KOPT-K1 (cell line): Measurements from ENCODE around the gene TCN1.
A peak's percentile ranks its signal among the peaks of the same experiment; 100 is the strongest.
"Not testable (repeated sequence)": the region's sequence is repeated elsewhere in the genome, so short reads cannot be mapped to it uniquely, and the experiment has no call there.

Experiments
- H3K27ac ChIP-seq: fragments of 200-600 bp; sonication (generic); 2 replicates; pipeline ENCODE4 v1.5.1; 2016; ENCODE audit warnings: antibody characterized with exemption, mild to moderate bottlenecking, low read depth, low read length; ENCODE audit not compliant: poor library complexity, severe bottlenecking
- H3K36me3 ChIP-seq: fragments of 200-600 bp; sonication (generic); 2 replicates; pipeline ENCODE4 v1.5.1; 2017; ENCODE audit warnings: antibody characterized with exemption, mild to moderate bottlenecking, low read length, moderate library complexity; ENCODE audit not compliant: insufficient read depth
- H3K9me3 ChIP-seq: fragments of 200-600 bp; sonication (generic); 2 replicates; pipeline ENCODE4 v1.5.1; 2017; ENCODE audit warnings: antibody characterized with exemption, low read length, mild to moderate bottlenecking; ENCODE audit not compliant: insufficient read depth, poor library complexity, severe bottlenecking

The TCN1 gene

DNA sequence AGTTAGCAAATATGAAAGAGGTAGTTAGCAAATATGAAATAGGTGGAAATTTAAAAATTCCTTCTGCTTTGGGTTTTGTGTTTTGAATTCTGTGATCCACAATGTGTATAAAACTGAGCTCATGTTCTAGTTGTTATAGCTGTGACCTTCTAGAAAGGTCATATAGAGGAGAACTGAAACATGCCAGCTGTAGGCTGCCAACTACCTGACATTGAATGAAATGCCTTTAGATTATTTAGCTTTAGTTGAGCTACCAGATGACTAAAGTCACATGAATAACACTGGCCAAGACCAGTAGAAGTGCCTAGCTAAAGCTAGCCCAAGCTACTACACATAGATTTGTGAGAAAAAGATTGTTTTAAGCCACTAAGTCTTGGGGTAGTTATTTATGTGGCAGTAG lies 5.8 kb upstream of the TCN1 start:
- no peaks in the 10 kb centered on the region for H3K9me3 ChIP-seq
- no peaks in the 10 kb centered on the region for H3K36me3 ChIP-seq
- no peak overlapping the region for H3K27ac ChIP-seq

DNA sequence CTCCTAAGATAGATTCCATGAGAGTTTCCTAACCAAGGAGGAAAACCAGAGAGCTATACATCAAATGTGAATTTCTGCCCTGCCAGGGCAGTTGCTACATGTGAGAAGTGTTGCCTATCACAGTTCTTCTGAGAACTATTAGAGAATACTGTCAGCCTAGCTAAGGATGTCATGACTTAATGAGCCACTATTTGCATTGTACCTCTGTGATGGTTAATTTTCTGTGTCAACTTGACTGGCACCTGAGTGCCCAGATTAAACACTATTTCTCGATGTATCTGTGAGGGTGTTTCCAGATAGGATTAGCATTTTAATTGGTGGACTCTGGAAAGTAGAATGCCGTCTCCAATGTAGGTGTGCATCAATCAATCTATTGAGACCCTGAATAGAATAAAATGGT lies 1.7 kb upstream of the TCN1 start:
- H3K27ac ChIP-seq, result no peak overlapping the region
- no peaks in the 10 kb centered on the region for H3K9me3 ChIP-seq
- no peaks in the 10 kb centered on the region for H3K36me3 ChIP-seq

GRCh38 chr11:59866836-59867235 lies 549 bp upstream of the TCN1 start:
- Histone ChIP-seq H3K36me3 (no peaks in the 10 kb centered on the region), H3K9me3 (no peaks in the 10 kb centered on the region), H3K27ac (no peak overlapping the region)

DNA sequence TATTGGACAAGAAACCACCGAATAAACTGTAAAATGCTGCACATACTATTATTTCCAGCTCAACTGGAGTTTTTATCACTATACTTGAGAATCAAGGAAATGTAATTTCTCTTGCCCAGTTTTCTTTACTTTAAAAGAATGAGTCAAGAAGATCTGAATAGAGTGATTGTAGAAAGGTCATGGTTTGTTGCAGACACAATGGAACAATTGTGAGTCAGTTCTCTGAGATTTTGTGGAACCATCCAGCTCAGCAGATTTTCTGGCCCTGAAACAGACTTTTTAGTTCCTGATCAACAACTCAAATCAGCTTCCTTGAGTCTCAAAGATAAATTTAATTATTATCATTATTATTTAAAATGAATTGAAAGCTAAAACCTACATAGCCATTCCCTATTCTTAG lies 1.3 kb downstream of the TCN1 start:
- H3K36me3 ChIP-seq, result no peaks in the 10 kb centered on the region
- H3K27ac ChIP-seq, result no peak overlapping the region
- H3K9me3 ChIP-seq, result no peaks in the 10 kb centered on the region

DNA sequence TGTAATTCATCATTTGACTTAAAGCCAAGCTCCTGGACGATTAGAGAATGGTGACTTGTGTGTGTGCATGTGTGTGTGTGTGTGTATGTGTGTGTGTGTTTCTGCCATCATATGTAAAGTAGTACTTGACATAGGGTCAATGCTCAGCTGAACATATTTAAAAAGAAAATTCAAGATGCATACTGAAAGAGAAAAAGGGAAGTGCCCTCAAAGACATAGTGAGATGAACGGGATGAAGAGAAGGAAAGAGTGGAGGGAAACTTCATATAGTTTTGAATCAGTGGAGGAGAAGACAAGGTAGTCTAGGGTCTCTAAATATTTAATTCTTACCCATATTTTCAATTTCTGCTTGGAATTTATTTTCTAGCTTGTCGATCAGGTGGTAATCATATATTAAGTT lies 4.0 kb downstream of the TCN1 start:
- Histone ChIP-seq H3K27ac (no peak overlapping the region), H3K9me3 (no peaks in the 10 kb centered on the region), H3K36me3 (no peaks in the 10 kb centered on the region)

- Histone ChIP-seq H3K36me3 (no peaks in the 10 kb centered on the region), H3K9me3 (no peaks in the 10 kb centered on the region), H3K27ac (no peak overlapping the region)
Observed at GRCh38 chr11:59859673-59860072, 6.6 kb downstream of the TCN1 start.

DNA sequence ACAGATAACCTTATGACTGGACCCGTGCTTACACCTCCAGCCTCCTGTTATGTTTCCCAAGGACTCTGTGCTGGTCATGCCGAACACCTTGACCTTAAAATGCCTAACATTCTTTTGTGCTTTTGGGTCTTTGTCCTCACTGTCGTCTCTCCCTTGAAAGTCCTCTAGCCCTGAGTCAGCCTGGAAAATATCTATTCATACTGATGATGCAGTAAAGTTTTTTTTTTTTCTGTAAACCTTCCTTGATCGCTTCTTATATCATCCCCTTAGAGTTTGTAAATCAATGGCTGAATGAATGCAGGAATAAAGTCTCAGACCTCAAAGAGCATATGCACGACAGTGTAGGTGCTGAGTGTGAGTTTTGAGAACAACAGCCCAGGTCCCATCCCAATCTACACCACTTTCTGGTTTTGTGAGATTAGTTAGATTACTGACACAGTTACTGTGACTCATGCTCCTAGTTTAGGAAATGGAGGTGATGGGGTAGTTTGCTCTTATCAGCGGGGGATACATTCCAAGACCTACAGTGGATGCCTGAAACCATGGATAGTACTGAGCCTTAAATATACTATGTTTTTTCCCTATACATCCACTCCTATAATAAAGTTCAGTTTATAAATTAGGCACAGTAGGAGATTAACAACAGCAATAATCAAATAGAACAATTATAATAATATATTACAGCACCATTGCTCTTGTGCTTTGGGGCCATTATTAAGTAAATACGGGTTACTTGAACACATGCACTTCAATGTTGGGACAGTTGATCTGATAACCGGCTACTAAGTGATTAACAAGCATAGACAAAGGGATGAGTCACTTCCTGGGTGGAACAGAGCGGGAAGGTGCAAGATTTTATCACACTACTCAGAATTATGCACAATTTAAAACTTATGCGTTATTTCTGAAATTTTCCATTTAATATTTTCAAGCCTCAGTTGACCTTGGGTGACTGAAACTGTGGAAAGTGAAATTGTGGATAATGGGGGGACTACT lies 8.6 kb downstream of the TCN1 start:
- Histone ChIP-seq H3K9me3 (no peaks in the 10 kb centered on the region), H3K36me3 (no peaks in the 10 kb centered on the region), H3K27ac (peak overlapping the region; percentile 28)

GRCh38 chr11:59854871-59855270 lies 11.4 kb downstream of the TCN1 start:
- no peak overlapping the region for H3K27ac ChIP-seq
- H3K9me3 ChIP-seq, result no peaks in the 10 kb centered on the region
- H3K36me3 ChIP-seq, result no peaks in the 10 kb centered on the region

GRCh38 chr11:59851416-59851815 lies 14.9 kb downstream of the TCN1 start:
- not testable (repeated sequence) for H3K27ac ChIP-seq, H3K9me3 ChIP-seq, H3K36me3 ChIP-seq

DNA sequence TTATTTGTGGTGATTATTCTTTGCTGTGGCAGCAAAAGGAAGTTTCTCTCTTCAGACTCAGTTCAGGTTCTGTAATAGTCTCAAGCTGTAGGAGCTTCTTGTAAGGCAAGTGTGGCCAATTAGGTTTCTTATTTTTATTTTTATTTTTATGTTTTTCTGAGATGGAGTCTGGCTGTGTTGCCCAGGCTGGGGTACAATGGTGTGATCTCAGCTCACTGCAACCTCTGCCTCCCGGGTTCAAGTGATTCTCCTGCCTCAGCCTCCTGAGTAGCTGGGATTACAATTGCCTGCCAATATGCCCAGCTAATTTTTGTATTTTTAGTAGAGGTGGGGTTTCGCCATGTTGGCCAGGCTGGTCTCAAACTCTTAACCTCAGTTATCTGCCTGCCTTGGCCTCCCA lies 16.7 kb downstream of the TCN1 start:
- not testable (repeated sequence) for H3K27ac ChIP-seq, H3K36me3 ChIP-seq, H3K9me3 ChIP-seq

GRCh38 chr11:59849129-59849528 lies 17.2 kb downstream of the TCN1 start:
- Histone ChIP-seq H3K36me3 (no peaks in the 10 kb centered on the region), H3K27ac (no peak overlapping the region), H3K9me3 (no peaks in the 10 kb centered on the region)

GRCh38 chr11:59848439-59848838 lies 17.8 kb downstream of the TCN1 start:
- not testable (repeated sequence) for H3K36me3 ChIP-seq, H3K27ac ChIP-seq, H3K9me3 ChIP-seq

GRCh38 chr11:59847626-59848025 lies 18.7 kb downstream of the TCN1 start:
- H3K9me3 ChIP-seq, result no peaks in the 10 kb centered on the region
- H3K36me3 ChIP-seq, result no peaks in the 10 kb centered on the region
- no peak overlapping the region for H3K27ac ChIP-seq

DNA sequence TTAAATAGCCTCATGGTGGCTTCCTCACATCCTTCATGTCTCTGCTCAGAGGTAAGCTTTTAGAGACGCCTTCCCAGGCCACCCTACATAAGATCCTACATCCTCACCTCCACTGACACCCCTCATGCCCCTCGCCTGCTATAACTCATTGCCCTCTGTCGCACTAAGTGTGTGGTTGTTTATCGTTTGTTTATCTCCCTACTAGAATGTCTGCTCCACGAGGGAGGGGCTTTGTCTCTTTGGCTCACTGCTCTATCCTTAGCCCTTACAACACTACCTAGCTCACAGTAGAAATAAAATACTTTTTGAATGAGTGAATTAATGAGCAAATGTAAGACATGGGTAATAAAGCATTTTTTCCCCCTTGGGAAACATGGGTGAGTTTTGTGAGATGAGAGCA lies 19.7 kb downstream of the TCN1 start:
- Histone ChIP-seq H3K27ac (no peak overlapping the region), H3K9me3 (no peaks in the 10 kb centered on the region), H3K36me3 (no peaks in the 10 kb centered on the region)

- no peaks in the 10 kb centered on the region for H3K36me3 ChIP-seq
- no peak within 1 kb of the TSS for H3K27ac ChIP-seq
- no peaks in the 10 kb centered on the region for H3K9me3 ChIP-seq
Observed at GRCh38 chr11:59845399-59845798, 20.9 kb downstream of the TCN1 start, which contains the start of gene CBLIF. Gene CBLIF, minus strand, starts transcription at chr11:59845499. Its CDS starts 46 bp downstream, at chr11:59845453.

DNA sequence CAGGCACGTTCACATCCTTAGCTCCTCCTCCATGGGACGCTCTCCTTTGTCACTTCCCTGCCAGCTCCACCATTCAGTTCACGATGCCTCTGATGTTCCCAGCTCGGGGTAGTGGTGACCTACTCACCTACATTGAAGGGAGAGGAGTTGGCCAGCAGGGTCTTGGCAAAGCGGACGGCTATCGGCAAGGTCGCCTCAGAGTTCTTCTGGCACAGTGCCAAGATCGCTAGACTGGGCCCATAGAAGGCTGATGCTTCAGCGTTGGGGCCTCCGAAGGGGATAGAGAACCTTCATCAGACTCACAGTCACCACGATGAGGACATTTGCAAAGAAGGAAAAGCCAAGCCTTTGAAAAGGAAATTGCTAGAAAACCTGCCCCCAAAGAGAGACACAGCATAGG lies 24.0 kb downstream of the TCN1 start:
- no peak overlapping the region for H3K27ac ChIP-seq

More for the DNA sequence above, 24.0 kb downstream of the TCN1 start:
- no peaks in the 10 kb centered on the region for H3K36me3 ChIP-seq
- H3K9me3 ChIP-seq, result no peaks in the 10 kb centered on the region
